Ovary (tissue), 9 donors: ENCODE measurements around the gene EFCAB5. TPM values are rescaled to one million over a fixed set of nuclear protein-coding genes. Genes with fewer than 3 reads are reported as not detected.
"Not testable (repeated sequence)": the region's sequence is repeated elsewhere in the genome, so short reads cannot be mapped to it uniquely, and the experiment has no call there.

Experiments used
- DNase-seq, 5 donors: peaks; one replicate each; pipeline ENCODE4 v3.0.0-alpha.2; 2019 to 2020
- H3K27ac ChIP-seq, 2 donors: fragments of 200-600 bp; one replicate each; pipeline versions ENCODE4 v1.5.1 to v1.8.0; 2019 to 2022
- H3K27me3 ChIP-seq: fragments of 200-600 bp; one replicate; pipeline ENCODE4 v1.8.0; 2022
- H3K36me3 ChIP-seq: fragments of 200-600 bp; sonication (generic); one replicate; pipeline ENCODE4 v1.5.1; 2019
- H3K4me1 ChIP-seq: one replicate; pipeline ENCODE4 v1.8.1; 2013; ENCODE audit warnings: mild to moderate bottlenecking, moderate library complexity; ENCODE audit not compliant: insufficient read depth
- H3K4me3 ChIP-seq: fragments of 200-600 bp; sonication (generic); one replicate; pipeline ENCODE4 v1.5.1; 2017
- H3K9me3 ChIP-seq, 2 donors: fragments of 200-600 bp in 1 of 2; sonication (generic) in 1 of 2; one replicate each; pipeline versions ENCODE4 v1.5.1 to v1.8.1; 2013 to 2019; ENCODE audit warnings: mild to moderate bottlenecking in 1 of 2, moderate library complexity in 1 of 2
- CTCF ChIP-seq, 3 donors: fragments of 450-650 bp in 2 of 3; fragments of 200-600 bp in 1 of 3; IDR thresholded peaks; one replicate each; pipeline versions ENCODE4 v1.5.1 to v1.8.0; 2016 to 2022; ENCODE audit warnings: antibody characterized with exemption in 3 of 3, mild to moderate bottlenecking in 1 of 3
- EP300 ChIP-seq: sonication (generic); formaldehyde crosslinking; IDR thresholded peaks from one replicate; pipeline ENCODE4 v1.6.1; 2017; ENCODE audit warnings: antibody characterized with exemption
- POLR2A ChIP-seq: fragments of 450-650 bp; IDR thresholded peaks from one replicate; pipeline ENCODE4 v1.6.1; 2017; ENCODE audit warnings: antibody characterized with exemption, mild to moderate bottlenecking, moderate library complexity
- WGBS, 3 donors: extraction: QIAGEN DNeasy Blood & Tissue Kit in 1 of 3; methylation state at CpG; one replicate each; pipeline versions ENCODE4 v1.1.5 to v1.1.7; 2013 to 2017; 5-methylcytosine and 5-hydroxymethylcytosine counted together
- intact Hi-C, 4 donors: fragments of 100-400 bp; cut with DNase I; formaldehyde crosslinking; loops; one replicate each; pipeline versions ENCODE4 v1.11.0 to v1.15.1; 2022 to 2023
- polyA plus RNA-seq, 2 donors: library from polyadenylated mRNA; stranded (reverse); fragments of 200-250 nt in 1 of 2; fragments of 350-450 nt in 1 of 2; fragmentation: Illumina TruSeq in 1 of 2; extraction: RNeasy Lipid Tissue Mini Kit (QIAGEN cat#74804) in 1 of 2; gene quantifications; one replicate each; pipeline ENCODE4 v1.2.3, GENCODE V29; 2013 to 2014
- total RNA-seq, 7 donors: library from RNA; depleted of rRNA in 2 of 7; stranded (reverse); fragments of >200 nt in 2 of 7; fragmentation: NEBNext Ultra II Directional in 3 of 7; extraction: Animal tissue kit (Norgen Biotek cat#: 25700) in 3 of 7; gene quantifications; one replicate each; pipeline versions ENCODE4 v1.1.0 to v1.2.4, GENCODE V29; 2016 to 2023
- donor health status: DM: no; HTN: no; CAD: no; lungs with moderate emphysema.
- donor health status: DM: no; HTN: no; CAD: no.
- donor health status: Bipolar disorder and iron deficiency.
- donor health status: DM: yes; HTN: yes; CAD: no.
- donor health status: DM: no; HTN: no; CAD: no.
- donor health status: DM: yes; HTN: yes; CAD: no.

The EFCAB5 gene
- total and polyA plus RNA-seq, 9 donors, result 0.05 to 0.32 (median 0.12) TPM; not detected in 5

GRCh38 chr17:30116345-30116660 lies 174.9 kb downstream of the EFCAB5 start:
- TF ChIP-seq POLR2A (no peak), EP300 (peak; percentile 3), CTCF (IDR thresholded peaks at IDR 0.05) (no peak)
- Histone ChIP-seq H3K4me1 (peaks cover 1% of the 10 kb centered on the region), H3K9me3 (no peaks in the 10 kb centered on the region), H3K27ac (peak overlapping the region; percentile 85 to 98), H3K4me3 (peak overlapping the region; percentile 64), H3K36me3 (no peaks in the 10 kb centered on the region), H3K27me3 (no peaks in the 10 kb centered on the region)
- DNase-seq, result no peak
- intact Hi-C loops, result loop anchor here in 1 of 4 donors (5.0 kb wide), 1 partner anchor 261 kb away; the partner anchor contains the start of gene CPD
- WGBS, 3 donors, result 7 to 9% (median 9%) methylated on average over 10 of the region's 10 CpGs

- peaks cover 1% of the 10 kb centered on the region for H3K4me1 ChIP-seq
- H3K4me3 ChIP-seq, result peak within 1 kb of the TSS; percentile 64
- peak; percentile 68 for TF ChIP-seq EP300
- no peak for TF ChIP-seq CTCF (IDR thresholded peaks at IDR 0.05)
- TF ChIP-seq POLR2A, result peak; percentile 100
- 0 to 1% (median 0%) methylated on average over 47 of the region's 47 CpGs for WGBS, 3 donors
- H3K36me3 ChIP-seq, result no peaks in the 10 kb centered on the region
- DNase-seq, result peak; percentile 93 to 96 (median 96)
- intact Hi-C loops, result loop anchor here in 1 of 4 donors (5.0 kb wide), 1 partner anchor 260 kb away; the partner anchor contains the start of gene CPD
- peak within 1 kb of the TSS; percentile 85 to 98 for H3K27ac ChIP-seq
- H3K27me3 ChIP-seq, result no peaks in the 10 kb centered on the region
- no peaks in the 10 kb centered on the region for H3K9me3 ChIP-seq
Measured at GRCh38 chr17:30116661-30117551, 175.5 kb downstream of the EFCAB5 start, which contains the start of gene NSRP1. NSRP1 (plus strand) TSS chr17:30116816; CDS start chr17:30116844, 28 bp downstream.

- Histone ChIP-seq H3K27me3 (no peaks in the 10 kb centered on the region), H3K27ac (peak overlapping the region in 1 of 2 donors; percentile 98), H3K4me3 (peak overlapping the region; percentile 64), H3K36me3 (no peaks in the 10 kb centered on the region), H3K4me1 (peaks cover 1% of the 10 kb centered on the region), H3K9me3 (no peaks in the 10 kb centered on the region)
- TF ChIP-seq EP300 (no peak), CTCF (IDR thresholded peaks at IDR 0.05) (no peak), POLR2A (no peak)
- DNase-seq, result no peak
- WGBS, 3 donors, result 11 to 19% (median 12%) methylated on average over 5 of the region's 5 CpGs
- intact Hi-C loops, result loop anchor here in 1 of 4 donors (5.0 kb wide), 1 partner anchor 260 kb away; the partner anchor contains the start of gene CPD
Measured at GRCh38 chr17:30117675-30118081, 176.2 kb downstream of the EFCAB5 start.

- intact Hi-C loops, result loop anchor here in 1 of 4 donors (5.0 kb wide), 1 partner anchor 259 kb away; the partner anchor contains the start of gene CPD
- not testable (repeated sequence) for H3K27me3 ChIP-seq, H3K36me3 ChIP-seq, H3K4me1 ChIP-seq, DNase-seq, H3K9me3 ChIP-seq, H3K27ac ChIP-seq, H3K4me3 ChIP-seq
- WGBS, 3 donors, result 92 to 98% (median 93%) methylated on average over 7 of the region's 7 CpGs
Measured at GRCh38 chr17:30118635-30119034, 177.2 kb downstream of the EFCAB5 start.
